ENCODE data around the gene EIF2S1. TPM values are rescaled to one million over a fixed set of nuclear protein-coding genes. Genes with fewer than 3 reads are reported as not detected.

Gene EIF2S1
- total and polyA plus RNA-seq, 4 donors, result 32.3 to 84.6 (median 70.1) TPM

DNA sequence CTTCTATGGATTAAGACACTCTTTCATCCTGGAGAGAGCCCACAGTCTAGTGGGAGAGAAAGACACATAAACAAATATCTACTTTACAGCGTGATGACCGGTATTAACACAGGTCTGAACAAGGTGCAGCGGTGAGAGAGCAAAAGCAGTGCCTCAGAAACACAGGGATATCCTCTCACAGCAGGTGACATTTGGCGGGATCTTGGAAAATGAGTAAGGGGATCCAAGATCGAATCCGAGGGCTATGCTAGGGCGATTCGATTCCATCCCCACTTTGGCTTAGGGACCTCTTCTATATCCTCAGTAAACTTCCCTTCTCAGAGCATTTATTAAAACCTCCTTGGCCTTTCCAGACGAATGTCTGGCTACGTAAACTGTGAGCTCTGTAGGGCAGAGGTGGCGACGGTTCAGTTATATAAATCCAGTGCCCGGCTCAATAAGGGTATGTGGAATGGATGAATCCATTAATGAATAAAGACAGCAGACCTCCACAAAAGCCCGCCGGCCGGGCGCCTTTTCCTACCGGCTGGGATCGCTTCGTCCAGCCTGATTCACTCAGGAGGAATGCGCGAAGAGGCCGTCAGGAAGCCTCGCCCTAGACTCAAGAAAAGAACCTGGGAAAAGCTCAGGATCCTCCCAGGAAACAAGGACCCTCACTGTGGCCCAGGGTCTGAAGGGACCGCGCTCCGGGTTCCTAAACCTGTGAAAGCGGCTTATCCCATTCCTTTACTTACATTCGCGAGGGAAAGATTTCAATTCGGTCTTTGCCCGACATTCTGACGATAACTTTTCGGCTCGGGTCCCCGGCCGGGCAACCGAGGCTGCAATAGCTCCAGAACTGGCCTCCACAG lies 979 bp upstream of the EIF2S1 start:
- no peaks in the 10 kb centered on the region for H3K9me3 ChIP-seq (ENCODE audit: control insufficient read depth in 4 of 4, low read length in 3 of 4)
- H3K36me3 ChIP-seq (ENCODE audit: control insufficient read depth in 4 of 4, insufficient read depth in 3 of 4, low read depth in 1 of 4, low read length in 3 of 4), result peaks cover 0 to 4% (median 0%) of the 10 kb centered on the region in 4 donors
- H3K4me3 ChIP-seq (ENCODE audit: low read depth in 1 of 3, low read length in 3 of 3), result peak overlapping the region; percentile 65 to 86 (median 81)
- TF ChIP-seq RXRA (IDR thresholded peaks at IDR 0.05), result no peak
- no peak for TF ChIP-seq EGR1 (IDR thresholded peaks at IDR 0.05; ENCODE audit: low read depth in 2 of 2)
- TF ChIP-seq YY1 (IDR thresholded peaks at IDR 0.05), result no peak
- TF ChIP-seq, protein P1, sequence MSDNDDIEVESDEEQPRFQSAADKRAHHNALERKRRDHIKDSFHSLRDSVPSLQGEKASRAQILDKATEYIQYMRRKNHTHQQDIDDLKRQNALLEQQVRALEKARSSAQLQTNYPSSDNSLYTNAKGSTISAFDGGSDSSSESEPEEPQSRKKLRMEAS (IDR thresholded peaks at IDR 0.05), result no peak
- TF ChIP-seq RAD21 (IDR thresholded peaks at IDR 0.05), result no peak
- no peak for TF ChIP-seq FOXA1 (IDR thresholded peaks at IDR 0.05)
- no peak for TF ChIP-seq HNF4G (IDR thresholded peaks at IDR 0.05)
- TF ChIP-seq, protein P2, sequence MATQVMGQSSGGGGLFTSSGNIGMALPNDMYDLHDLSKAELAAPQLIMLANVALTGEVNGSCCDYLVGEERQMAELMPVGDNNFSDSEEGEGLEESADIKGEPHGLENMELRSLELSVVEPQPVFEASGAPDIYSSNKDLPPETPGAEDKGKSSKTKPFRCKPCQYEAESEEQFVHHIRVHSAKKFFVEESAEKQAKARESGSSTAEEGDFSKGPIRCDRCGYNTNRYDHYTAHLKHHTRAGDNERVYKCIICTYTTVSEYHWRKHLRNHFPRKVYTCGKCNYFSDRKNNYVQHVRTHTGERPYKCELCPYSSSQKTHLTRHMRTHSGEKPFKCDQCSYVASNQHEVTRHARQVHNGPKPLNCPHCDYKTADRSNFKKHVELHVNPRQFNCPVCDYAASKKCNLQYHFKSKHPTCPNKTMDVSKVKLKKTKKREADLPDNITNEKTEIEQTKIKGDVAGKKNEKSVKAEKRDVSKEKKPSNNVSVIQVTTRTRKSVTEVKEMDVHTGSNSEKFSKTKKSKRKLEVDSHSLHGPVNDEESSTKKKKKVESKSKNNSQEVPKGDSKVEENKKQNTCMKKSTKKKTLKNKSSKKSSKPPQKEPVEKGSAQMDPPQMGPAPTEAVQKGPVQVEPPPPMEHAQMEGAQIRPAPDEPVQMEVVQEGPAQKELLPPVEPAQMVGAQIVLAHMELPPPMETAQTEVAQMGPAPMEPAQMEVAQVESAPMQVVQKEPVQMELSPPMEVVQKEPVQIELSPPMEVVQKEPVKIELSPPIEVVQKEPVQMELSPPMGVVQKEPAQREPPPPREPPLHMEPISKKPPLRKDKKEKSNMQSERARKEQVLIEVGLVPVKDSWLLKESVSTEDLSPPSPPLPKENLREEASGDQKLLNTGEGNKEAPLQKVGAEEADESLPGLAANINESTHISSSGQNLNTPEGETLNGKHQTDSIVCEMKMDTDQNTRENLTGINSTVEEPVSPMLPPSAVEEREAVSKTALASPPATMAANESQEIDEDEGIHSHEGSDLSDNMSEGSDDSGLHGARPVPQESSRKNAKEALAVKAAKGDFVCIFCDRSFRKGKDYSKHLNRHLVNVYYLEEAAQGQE (IDR thresholded peaks at IDR 0.05), result no peak
- H3K9ac ChIP-seq (ENCODE audit: low read depth in 1 of 2, low read length in 2 of 2), result peak overlapping the region; percentile 63 to 91
- H3K27me3 ChIP-seq (ENCODE audit: control insufficient read depth in 4 of 4, insufficient read depth in 4 of 4, low read length in 3 of 4), result no peaks in the 10 kb centered on the region
- H3K27ac ChIP-seq (ENCODE audit: low read depth in 1 of 2, low read length in 2 of 2), result peak overlapping the region in 1 of 2 donors; percentile 27
- no peak for DNase-seq (ENCODE audit: low spot score)
- 2% methylated on average over 38 of the region's 38 CpGs for WGBS
- H3K4me1 ChIP-seq (ENCODE audit: control insufficient read depth in 4 of 4, insufficient read depth in 4 of 4, low read length in 3 of 4), result peaks cover 7 to 47% (median 40%) of the 10 kb centered on the region in 4 donors

DNA sequence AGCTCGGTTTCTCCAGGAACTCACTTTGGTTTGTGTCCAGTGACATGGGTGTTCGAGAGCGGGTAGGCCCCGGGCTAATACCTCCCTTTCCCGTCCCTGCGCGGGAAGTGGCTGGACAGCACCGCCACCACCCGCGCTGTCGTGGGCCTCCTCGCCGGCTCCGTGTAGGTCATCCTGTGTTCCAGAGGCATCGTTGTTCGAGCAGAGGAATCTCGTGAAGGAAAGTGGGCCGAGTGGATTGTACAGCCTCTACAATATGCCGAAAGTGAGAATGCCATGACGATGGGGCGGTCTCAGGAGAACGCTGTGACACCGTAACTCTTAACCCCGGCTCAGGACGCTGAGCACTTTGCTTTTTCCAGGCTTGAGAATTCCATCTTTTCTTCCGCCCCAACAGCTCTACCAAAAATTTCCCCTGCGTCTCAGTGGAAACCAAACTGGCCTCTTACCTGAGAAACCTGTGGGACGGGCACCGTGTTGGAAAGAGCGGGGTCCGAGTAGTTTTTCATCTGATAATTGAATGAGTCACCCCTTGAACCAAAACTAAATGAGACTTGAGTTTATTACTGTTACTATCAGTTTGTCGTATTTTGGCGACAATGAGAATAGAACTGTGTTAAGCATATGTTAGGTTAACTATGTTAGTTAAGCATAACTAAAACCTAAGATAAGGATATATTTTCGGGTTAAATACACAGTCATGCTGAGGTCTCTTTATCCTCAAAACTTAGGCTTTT lies 510 bp downstream of the EIF2S1 start:
- DNase-seq (ENCODE audit: low spot score), result no peak
- H3K4me3 ChIP-seq (ENCODE audit: low read depth in 1 of 3, low read length in 3 of 3), result peak overlapping the region; percentile 76 to 93 (median 77)
- peak overlapping the region; percentile 90 to 95 for H3K27ac ChIP-seq (ENCODE audit: low read depth in 1 of 2, low read length in 2 of 2)
- H3K36me3 ChIP-seq (ENCODE audit: control insufficient read depth in 4 of 4, insufficient read depth in 3 of 4, low read depth in 1 of 4, low read length in 3 of 4), result peaks cover 1 to 11% (median 8%) of the 10 kb centered on the region in 4 donors
- no peaks in the 10 kb centered on the region for H3K9me3 ChIP-seq (ENCODE audit: control insufficient read depth in 4 of 4, low read length in 3 of 4)
- WGBS, result 1% methylated on average over 34 of the region's 34 CpGs
- no peaks in the 10 kb centered on the region for H3K27me3 ChIP-seq (ENCODE audit: control insufficient read depth in 4 of 4, insufficient read depth in 4 of 4, low read length in 3 of 4)
- no peak for TF ChIP-seq RAD21 (IDR thresholded peaks at IDR 0.05)
- TF ChIP-seq, protein P2 (IDR thresholded peaks at IDR 0.05), result peak; percentile 95
- TF ChIP-seq FOXA1 (IDR thresholded peaks at IDR 0.05), result no peak
- no peak for TF ChIP-seq HNF4G (IDR thresholded peaks at IDR 0.05)
- no peak for TF ChIP-seq TAF1 (conservative IDR thresholded peaks at IDR 0.05)
- H3K9ac ChIP-seq (ENCODE audit: low read depth in 1 of 2, low read length in 2 of 2), result peak overlapping the region; percentile 77 to 94
- peaks cover 7 to 47% (median 40%) of the 10 kb centered on the region in 4 donors for H3K4me1 ChIP-seq (ENCODE audit: control insufficient read depth in 4 of 4, insufficient read depth in 4 of 4, low read length in 3 of 4)

Measured in liver (tissue), 9 donors.